Gastrocnemius medialis (tissue), 4 donors: ENCODE data around the gene PER3.

Source experiments
- POLR2A ChIP-seq, 2 donors: fragments of 450-650 bp; IDR thresholded peaks; one replicate each; pipeline ENCODE4 v1.6.1; 2017; ENCODE audit warnings: antibody characterized with exemption in 2 of 2, mild to moderate bottlenecking in 2 of 2, moderate library complexity in 2 of 2
- TF ChIP-seq, protein P1 (sequence below), 5 experiments: fragments of 450-650 bp in 3 of 5; fragments of 200-600 bp in 2 of 5; sonication (generic) in 2 of 5; IDR thresholded peaks in 4 of 5; conservative IDR thresholded peaks in 1 of 5; 1 replicate in 4 of 5; 2 replicates in 1 of 5; pipeline ENCODE4 v1.5.1; 2016 to 2019; ENCODE audit warnings: antibody characterized with exemption in 5 of 5, mild to moderate bottlenecking in 3 of 5, moderate library complexity in 3 of 5

DNA sequence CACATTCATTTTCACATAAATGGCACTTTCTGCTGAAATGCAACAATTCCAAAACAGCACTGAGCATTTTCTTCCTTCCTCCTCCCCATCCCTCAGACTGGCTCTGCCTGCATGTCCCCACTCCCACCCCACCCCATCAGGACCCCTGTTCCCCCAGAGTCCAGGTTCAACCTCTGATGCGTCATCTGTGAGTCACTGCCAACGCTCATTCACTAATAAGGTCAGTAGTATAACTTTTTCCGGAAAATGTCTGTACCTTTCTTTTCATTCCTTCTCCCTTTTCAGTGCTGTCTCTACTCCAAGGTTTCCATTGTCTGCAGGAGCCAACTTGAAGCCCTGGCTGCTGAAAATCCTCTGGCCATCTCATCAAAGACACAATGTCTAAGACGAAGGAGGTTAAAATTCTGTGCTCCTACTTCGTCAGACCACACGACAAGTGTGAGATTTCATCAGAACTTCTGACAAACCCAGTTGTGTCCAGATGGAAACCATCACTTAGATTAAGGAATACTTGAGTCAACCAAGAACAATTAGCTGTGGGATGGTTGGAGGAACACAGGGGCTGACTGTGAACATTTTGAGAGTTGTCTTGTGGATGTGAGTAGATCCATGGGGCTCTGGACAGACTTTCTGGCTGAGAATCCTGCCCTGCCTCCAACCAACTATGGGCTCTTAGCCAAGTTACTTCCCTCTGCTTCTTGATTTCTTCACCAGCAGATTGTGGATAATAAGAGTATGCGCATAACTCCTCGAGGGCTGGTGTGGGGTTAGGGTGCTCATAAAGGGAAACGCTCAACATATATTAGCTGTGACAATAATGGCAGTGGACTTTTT lies 104.4 kb downstream of the PER3 start:
- TF ChIP-seq, protein P1, sequence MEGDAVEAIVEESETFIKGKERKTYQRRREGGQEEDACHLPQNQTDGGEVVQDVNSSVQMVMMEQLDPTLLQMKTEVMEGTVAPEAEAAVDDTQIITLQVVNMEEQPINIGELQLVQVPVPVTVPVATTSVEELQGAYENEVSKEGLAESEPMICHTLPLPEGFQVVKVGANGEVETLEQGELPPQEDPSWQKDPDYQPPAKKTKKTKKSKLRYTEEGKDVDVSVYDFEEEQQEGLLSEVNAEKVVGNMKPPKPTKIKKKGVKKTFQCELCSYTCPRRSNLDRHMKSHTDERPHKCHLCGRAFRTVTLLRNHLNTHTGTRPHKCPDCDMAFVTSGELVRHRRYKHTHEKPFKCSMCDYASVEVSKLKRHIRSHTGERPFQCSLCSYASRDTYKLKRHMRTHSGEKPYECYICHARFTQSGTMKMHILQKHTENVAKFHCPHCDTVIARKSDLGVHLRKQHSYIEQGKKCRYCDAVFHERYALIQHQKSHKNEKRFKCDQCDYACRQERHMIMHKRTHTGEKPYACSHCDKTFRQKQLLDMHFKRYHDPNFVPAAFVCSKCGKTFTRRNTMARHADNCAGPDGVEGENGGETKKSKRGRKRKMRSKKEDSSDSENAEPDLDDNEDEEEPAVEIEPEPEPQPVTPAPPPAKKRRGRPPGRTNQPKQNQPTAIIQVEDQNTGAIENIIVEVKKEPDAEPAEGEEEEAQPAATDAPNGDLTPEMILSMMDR (IDR thresholded peaks at IDR 0.05 in 4 of 5, conservative IDR thresholded peaks at IDR 0.05 in 1 of 5), result no peak
- TF ChIP-seq POLR2A (IDR thresholded peaks at IDR 0.05), result no peak
